C4-2B (cell line): ENCODE results near the gene AP5B1.

Experiments used
- CTCF ChIP-seq: fragments of 450-650 bp; conservative IDR thresholded peaks from 2 replicates; pipeline ENCODE4 v1.5.1; 2017; ENCODE audit warnings: mild to moderate bottlenecking
- ZFX ChIP-seq: fragments of 450-650 bp; IDR thresholded peaks from 2 replicates; pipeline ENCODE4 v1.6.1; 2017

DNA sequence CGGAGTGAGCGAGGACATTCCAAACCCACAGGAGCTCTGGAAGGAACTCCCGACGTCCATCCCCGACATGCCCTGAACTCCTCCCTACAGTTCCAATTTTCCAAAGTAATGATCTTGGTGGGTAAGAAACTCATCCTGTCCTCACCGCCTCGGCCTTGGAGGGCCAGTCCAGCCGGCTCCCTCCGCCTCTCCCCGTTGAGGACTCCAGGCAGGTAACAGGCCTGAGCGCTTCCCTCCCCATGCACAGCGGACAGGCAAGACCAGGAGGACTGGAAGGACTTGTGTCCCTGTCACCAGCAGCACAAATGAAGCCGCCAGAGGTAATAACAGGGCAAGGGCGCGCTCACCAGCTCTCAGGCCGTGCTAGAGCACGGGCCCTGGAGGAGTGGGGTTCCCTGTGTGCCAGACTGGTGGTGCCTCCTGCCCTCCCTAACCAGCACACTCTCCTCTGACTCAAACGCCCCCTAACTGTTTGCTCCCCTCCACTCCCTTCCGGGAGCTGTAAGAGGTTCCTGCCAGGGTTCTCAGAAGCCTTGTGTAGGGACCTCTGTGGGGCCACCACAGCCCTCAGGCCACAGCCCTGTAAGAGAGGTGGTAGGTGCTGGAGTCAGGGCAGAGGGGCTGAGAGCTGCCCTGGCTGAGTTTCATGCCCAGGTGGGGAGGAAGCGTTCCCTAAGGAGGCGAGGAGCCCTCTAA is 23.2 kb upstream of the AP5B1 start:
- TF ChIP-seq CTCF = no peak
- no peak for TF ChIP-seq ZFX
